ENCODE measurements around the gene NTM.

- TF ChIP-seq POLR2AphosphoS5 (IDR thresholded peaks at IDR 0.05; ENCODE audit: borderline replicate concordance, low read depth, low read length), result no peak
- no peak for TF ChIP-seq EZH2 (IDR thresholded peaks at IDR 0.05)
- TF ChIP-seq FOXP2 (optimal IDR thresholded peaks at IDR 0.05; ENCODE audit: control extremely low read depth, extremely low read length, insufficient read depth), result no peak
These were observed 884.5 kb downstream of the NTM start for GRCh38 chr11:132254906-132255305.
